Prostate gland (tissue), 2 donors: ENCODE data around the gene PELO. TPM values are rescaled to one million over a fixed set of nuclear protein-coding genes. Genes with fewer than 3 reads are reported as not detected.

Experiments
- DNase-seq: peaks from one replicate; pipeline ENCODE4 v3.0.0-alpha.2; 2019; ENCODE audit warnings: low spot score
- H3K27ac ChIP-seq, 2 donors: fragments of 200-600 bp; sonication (generic); 2 replicates each; pipeline ENCODE4 v1.5.1; 2017 to 2019
- H3K27me3 ChIP-seq: fragments of 200-600 bp; sonication (generic); replicated peaks from 2 replicates; pipeline ENCODE4 v1.5.1; 2019; ENCODE audit not compliant: insufficient read depth
- H3K36me3 ChIP-seq, 2 donors: fragments of 200-600 bp; sonication (generic); 1 replicate in 1 of 2; 2 replicates in 1 of 2; pipeline versions ENCODE4 v1.5.1 to v1.8.1; 2017 to 2019
- H3K4me1 ChIP-seq: fragments of 200-600 bp; sonication (generic); replicated peaks from 2 replicates; pipeline ENCODE4 v1.5.1; 2019
- H3K4me3 ChIP-seq, 2 donors: fragments of 200-600 bp; sonication (generic); 2 replicates each; pipeline ENCODE4 v1.5.1; 2017 to 2019
- H3K9me3 ChIP-seq: fragments of 200-600 bp; sonication (generic); 2 replicates; pipeline ENCODE4 v1.5.1; 2017
- CTCF ChIP-seq, 4 experiments: fragments of 200-600 bp in 2 of 4; fragments of 450-650 bp in 2 of 4; sonication (generic) in 2 of 4; IDR thresholded peaks; 1 replicate in 3 of 4; 2 replicates in 1 of 4; pipeline ENCODE4 v1.5.1; 2016 to 2019; ENCODE audit warnings: antibody characterized with exemption in 4 of 4, mild to moderate bottlenecking in 2 of 4, moderate library complexity in 2 of 4
- POLR2A ChIP-seq: fragments of 450-650 bp; IDR thresholded peaks from one replicate; pipeline ENCODE4 v1.6.1; 2016; ENCODE audit warnings: antibody characterized with exemption, mild to moderate bottlenecking
- POLR2AphosphoS5 ChIP-seq: sonication (generic); formaldehyde crosslinking; IDR thresholded peaks from one replicate; pipeline ENCODE4 v1.6.1; 2017; ENCODE audit warnings: antibody characterized with exemption
- WGBS: methylation state at CpG from one replicate; pipeline ENCODE4 v1.1.5; 2018; 5-methylcytosine and 5-hydroxymethylcytosine counted together
- intact Hi-C: fragments of 100-400 bp; cut with DNase I; formaldehyde crosslinking; loops from one replicate; pipeline ENCODE4 v1.14.2; 2022
- total RNA-seq, 2 donors: library from RNA; depleted of rRNA; stranded (reverse); fragments of >200 nt; gene quantifications; one replicate each; pipeline ENCODE4 v1.1.0, GENCODE V29; 2016

The PELO gene
- total RNA-seq, 2 donors from 2014 or later: 14.9 to 18.8 TPM

GRCh38 chr5:52777186-52777585 lies 10.5 kb upstream of the PELO start:
- no peak for TF ChIP-seq CTCF (IDR thresholded peaks at IDR 0.05)
- no peak for TF ChIP-seq POLR2A
- TF ChIP-seq POLR2AphosphoS5: no peak
- Histone ChIP-seq H3K27ac (no peak overlapping the region), H3K4me3 (no peak overlapping the region), H3K4me1 (no peaks in the 10 kb centered on the region), H3K9me3 (no peaks in the 10 kb centered on the region), H3K36me3 (no peaks in the 10 kb centered on the region), H3K27me3 (no peaks in the 10 kb centered on the region)
- intact Hi-C loops: no loop called here
- no peak for DNase-seq
- WGBS: 86% methylated on average over 4 of the region's 4 CpGs

- H3K9me3 ChIP-seq: no peaks in the 10 kb centered on the region
- H3K36me3 ChIP-seq: no peaks in the 10 kb centered on the region
- no peak for DNase-seq
- intact Hi-C loops: no loop called here
- no peaks in the 10 kb centered on the region for H3K4me1 ChIP-seq
- 53% methylated on average over 1 of the region's 1 CpG for WGBS
- TF ChIP-seq POLR2A: no peak
- TF ChIP-seq POLR2AphosphoS5: no peak
- TF ChIP-seq CTCF (IDR thresholded peaks at IDR 0.05): no peak
- no peak overlapping the region for H3K4me3 ChIP-seq
- no peaks in the 10 kb centered on the region for H3K27me3 ChIP-seq
- no peak overlapping the region for H3K27ac ChIP-seq
Observed at GRCh38 chr5:52778781-52779180, 8.9 kb upstream of the PELO start.

- Histone ChIP-seq H3K4me1 (no peaks in the 10 kb centered on the region), H3K27ac (no peak overlapping the region), H3K27me3 (no peaks in the 10 kb centered on the region), H3K36me3 (no peaks in the 10 kb centered on the region), H3K9me3 (no peaks in the 10 kb centered on the region), H3K4me3 (no peak overlapping the region)
- intact Hi-C loops: no loop called here
- TF ChIP-seq POLR2A (no peak), POLR2AphosphoS5 (no peak), CTCF (IDR thresholded peaks at IDR 0.05) (no peak)
- DNase-seq: no peak
Observed at GRCh38 chr5:52779213-52779612, 8.5 kb upstream of the PELO start.

- whole genome bisulfite sequencing: 82% methylated on average over 2 of the region's 2 CpGs
- H3K27ac ChIP-seq: no peak overlapping the region
- DNase-seq: no peak
- no peaks in the 10 kb centered on the region for H3K9me3 ChIP-seq
- TF ChIP-seq CTCF (IDR thresholded peaks at IDR 0.05): no peak
- TF ChIP-seq POLR2AphosphoS5: no peak
- TF ChIP-seq POLR2A: no peak
- H3K4me3 ChIP-seq: no peak overlapping the region
- intact Hi-C loops: no loop called here
- H3K4me1 ChIP-seq: no peaks in the 10 kb centered on the region
- no peaks in the 10 kb centered on the region for H3K36me3 ChIP-seq
- no peaks in the 10 kb centered on the region for H3K27me3 ChIP-seq
Observed at GRCh38 chr5:52783226-52783959, 4.3 kb upstream of the PELO start.

GRCh38 chr5:52784737-52785136 lies 3.0 kb upstream of the PELO start:
- no peaks in the 10 kb centered on the region for H3K27me3 ChIP-seq
- DNase-seq: no peak
- H3K36me3 ChIP-seq: no peaks in the 10 kb centered on the region
- H3K9me3 ChIP-seq: no peaks in the 10 kb centered on the region
- H3K27ac ChIP-seq: no peak overlapping the region
- no peak for TF ChIP-seq POLR2A
- TF ChIP-seq POLR2AphosphoS5: no peak
- TF ChIP-seq CTCF (IDR thresholded peaks at IDR 0.05): no peak
- WGBS: 52% methylated on average over 6 of the region's 6 CpGs
- intact Hi-C loops: loop anchor here (5.0 kb wide), 2 partner anchors 92 to 313 kb away; no protein-coding TSS in a partner anchor
- no peaks in the 10 kb centered on the region for H3K4me1 ChIP-seq
- no peak overlapping the region for H3K4me3 ChIP-seq
